Neural cell (in vitro differentiated cells): ENCODE results near the gene EIF2B2. TPM values are rescaled to one million over a fixed set of nuclear protein-coding genes. Genes with fewer than 3 reads are reported as not detected.

Source experiments
- H2AFZ ChIP-seq: fragments of 200-600, 300-800 bp; sonication (generic), shearing (Covaris generic); 2 replicates; pipeline ENCODE4 v1.6.0; 2014; ENCODE audit warnings: low read depth, mild to moderate bottlenecking, antibody characterized with exemption, low read length, moderate library complexity
- H3F3A ChIP-seq: fragments of 200-600 bp; shearing (Covaris generic); 2 replicates; pipeline ENCODE4 v1.6.1; 2016; ENCODE audit warnings: mild to moderate bottlenecking, moderate library complexity, mixed read lengths, antibody characterized with exemption, low read length; ENCODE audit not compliant: insufficient read depth, poor library complexity, severe bottlenecking
- H3K27ac ChIP-seq: fragments of 200-600, 300-800 bp; sonication (generic), shearing (Covaris generic); 2 replicates; pipeline ENCODE4 v1.5.1; 2014; ENCODE audit warnings: mild to moderate bottlenecking, low read length, moderate library complexity
- H3K27me3 ChIP-seq: fragments of 300-800, 200-600 bp; sonication (generic), shearing (Covaris generic); 2 replicates; pipeline ENCODE4 v1.6.0; 2014; ENCODE audit warnings: mild to moderate bottlenecking, low read depth, low read length, moderate library complexity; ENCODE audit not compliant: insufficient read depth
- H3K36me3 ChIP-seq: fragments of 300-800, 200-600 bp; sonication (generic), shearing (Covaris generic); 2 replicates; pipeline ENCODE4 v1.5.1; 2014; ENCODE audit warnings: mild to moderate bottlenecking, antibody characterized with exemption, low read length, moderate library complexity; ENCODE audit not compliant: insufficient read depth
- H3K4me2 ChIP-seq: fragments of 300-800, 200-600 bp; sonication (generic), shearing (Covaris generic); 2 replicates; pipeline ENCODE4 v1.6.0; 2014; ENCODE audit warnings: mild to moderate bottlenecking, low read length
- H3K4me3 ChIP-seq: fragments of 300-800, 200-600 bp; sonication (generic), shearing (Covaris generic); 2 replicates; pipeline ENCODE4 v1.5.1; 2014; ENCODE audit warnings: mild to moderate bottlenecking, low read length, moderate library complexity
- H3K79me2 ChIP-seq: fragments of 200-600 bp; shearing (Covaris generic); replicated peaks from 2 replicates; pipeline ENCODE4 v1.6.0; 2014; ENCODE audit warnings: mild to moderate bottlenecking, low read length, moderate library complexity; ENCODE audit not compliant: insufficient read depth
- H3K9ac ChIP-seq: fragments of 300-800, 200-600 bp; sonication (generic), shearing (Covaris generic); 2 replicates; pipeline ENCODE4 v1.6.1; 2016; ENCODE audit warnings: mild to moderate bottlenecking, low read length, mixed read lengths
- H3K9me2 ChIP-seq: fragments of 200-600 bp; shearing (Covaris generic); 2 replicates; pipeline ENCODE4 v1.6.1; 2016; ENCODE audit warnings: mild to moderate bottlenecking, low read length, mixed read lengths; ENCODE audit not compliant: insufficient read depth
- H3K9me3 ChIP-seq: fragments of 200-600, 300-800 bp; sonication (generic), shearing (Covaris generic); 2 replicates; pipeline ENCODE4 v1.6.1; 2016; ENCODE audit warnings: mild to moderate bottlenecking, mixed run types, low read length, moderate library complexity, mixed read lengths
- H4K20me1 ChIP-seq: fragments of 200-600 bp; shearing (Covaris generic); 2 replicates; pipeline ENCODE4 v1.6.1; 2016; ENCODE audit warnings: mild to moderate bottlenecking, mixed run types; ENCODE audit not compliant: insufficient read depth
- CTCF ChIP-seq: fragments of 450-650 bp; IDR thresholded peaks from 2 replicates; pipeline ENCODE4 v1.5.1; 2014; ENCODE audit warnings: antibody characterized with exemption, mild to moderate bottlenecking, moderate library complexity; ENCODE audit not compliant: poor library complexity, severe bottlenecking
- EP300 ChIP-seq: fragments of 450-650 bp; conservative IDR thresholded peaks from 2 replicates; pipeline ENCODE4 v1.6.1; 2014; ENCODE audit warnings: antibody characterized with exemption, mild to moderate bottlenecking, moderate library complexity; ENCODE audit not compliant: poor library complexity, severe bottlenecking
- EZH2 ChIP-seq: fragments of 200-600, 300-800 bp; shearing (Covaris generic), sonication (generic); IDR thresholded peaks from 2 replicates; pipeline ENCODE4 v1.6.1; 2014; ENCODE audit warnings: antibody characterized with exemption, low read length, borderline replicate concordance, mild to moderate bottlenecking; ENCODE audit not compliant: insufficient read depth, poor library complexity, severe bottlenecking
- MXI1 ChIP-seq: fragments of 450-650 bp; conservative IDR thresholded peaks from 2 replicates; pipeline ENCODE4 v1.6.1; 2014; ENCODE audit warnings: antibody characterized with exemption, mild to moderate bottlenecking; ENCODE audit not compliant: poor library complexity, severe bottlenecking
- POLR2AphosphoS5 ChIP-seq: IDR thresholded peaks from 2 replicates; pipeline ENCODE4 v1.6.1; 2012
- RAD21 ChIP-seq: fragments of 450-650 bp; conservative IDR thresholded peaks from 2 replicates; pipeline ENCODE4 v1.6.1; 2014; ENCODE audit warnings: antibody characterized with exemption, mild to moderate bottlenecking, moderate library complexity
- REST ChIP-seq: IDR thresholded peaks from 2 replicates; pipeline ENCODE4 v1.6.1; 2012; ENCODE audit warnings: borderline replicate concordance
- SMC3 ChIP-seq: fragments of 450-650 bp; conservative IDR thresholded peaks from 2 replicates; pipeline ENCODE4 v1.6.1; 2014; ENCODE audit warnings: antibody characterized with exemption, mild to moderate bottlenecking, moderate library complexity; ENCODE audit not compliant: poor library complexity
- TAF1 ChIP-seq: IDR thresholded peaks from 2 replicates; pipeline ENCODE4 v1.6.1; 2012; ENCODE audit warnings: low read depth
- polyA plus RNA-seq: library from polyadenylated mRNA; depleted of rRNA; stranded (reverse); fragments of >200 nt; gene quantifications from 2 replicates; pipeline ENCODE4 v1.2.3, GENCODE V29; 2014

Gene EIF2B2
- polyA plus RNA-seq, 1 donor from 2014 or later = 43.1 TPM

GRCh38 chr14:74964787-74965485 lies 37.8 kb upstream of the EIF2B2 start:
- no peaks in the 10 kb centered on the region for H3K79me2 ChIP-seq
- no peak overlapping the region for H3K27ac ChIP-seq
- no peak overlapping the region for H3K4me2 ChIP-seq
- no peak overlapping the region for H3K9ac ChIP-seq
- no peaks in the 10 kb centered on the region for H3F3A ChIP-seq
- H3K9me3 ChIP-seq = no peaks in the 10 kb centered on the region
- H4K20me1 ChIP-seq = no peaks in the 10 kb centered on the region
- no peak overlapping the region for H3K4me3 ChIP-seq
- H2AFZ ChIP-seq = no peak overlapping the region
- no peaks in the 10 kb centered on the region for H3K36me3 ChIP-seq
- H3K9me2 ChIP-seq = no peaks in the 10 kb centered on the region
- H3K27me3 ChIP-seq = no peaks in the 10 kb centered on the region
- TF ChIP-seq MXI1 (no peak), POLR2AphosphoS5 (no peak), TAF1 (no peak), EP300 (no peak), REST (no peak), EZH2 (no peak), CTCF (no peak), RAD21 (no peak), SMC3 (no peak)

- Histone ChIP-seq H3K36me3 (no peaks in the 10 kb centered on the region), H3K79me2 (no peaks in the 10 kb centered on the region), H3K9me2 (no peaks in the 10 kb centered on the region), H3K27me3 (no peaks in the 10 kb centered on the region), H3K9ac (no peak overlapping the region), H2AFZ (no peak overlapping the region), H3K4me3 (no peak overlapping the region), H4K20me1 (no peaks in the 10 kb centered on the region), H3K27ac (no peak overlapping the region), H3K4me2 (no peak overlapping the region), H3F3A (no peaks in the 10 kb centered on the region), H3K9me3 (no peaks in the 10 kb centered on the region)
- TF ChIP-seq EP300 = no peak
- TF ChIP-seq REST = no peak
- TF ChIP-seq CTCF = no peak
- TF ChIP-seq TAF1 = no peak
These were observed 37.1 kb upstream of the EIF2B2 start for GRCh38 chr14:74965486-74966153.
